ENCODE results near the gene EHMT1.

The EHMT1 gene

GRCh38 chr9:137673886-137674285 lies 55.1 kb downstream of the EHMT1 start:
- ChIA-PET CTCF (interaction anchor here (1.1 to 1.5 kb wide), 2 partner anchors 16 to 428 kb away, joined by 4 to 11 read pairs; no protein-coding TSS in a partner anchor), POLR2A (interaction anchor here (1.3 kb wide), 1 partner anchor 55 kb away, joined by 3 read pairs; the partner anchor contains the start of gene EHMT1)
- no peak for DNase-seq (ENCODE audit: extremely low spot score)
- TF ChIP-seq NFRKB (IDR thresholded peaks at IDR 0.05) (no peak), FOXA1 (IDR thresholded peaks at IDR 0.05) (no peak), FOXK2 (IDR thresholded peaks at IDR 0.05) (no peak), L3MBTL2 (conservative IDR thresholded peaks at IDR 0.05) (no peak), ELF4 (IDR thresholded peaks at IDR 0.05) (no peak), TARDBP (IDR thresholded peaks at IDR 0.05) (no peak), LEF1 (IDR thresholded peaks at IDR 0.05; ENCODE audit: borderline replicate concordance) (no peak), SUZ12 (IDR thresholded peaks at IDR 0.05) (no peak), BHLHE40 (IDR thresholded peaks at IDR 0.05; ENCODE audit: borderline replicate concordance) (no peak), ARNT (IDR thresholded peaks at IDR 0.05) (no peak), ZNF384 (IDR thresholded peaks at IDR 0.05) (no peak), HDGF (IDR thresholded peaks at IDR 0.05; ENCODE audit: borderline replicate concordance) (no peak), SP1 (IDR thresholded peaks at IDR 0.05) (no peak)
- TF ChIP-seq, protein P1, sequence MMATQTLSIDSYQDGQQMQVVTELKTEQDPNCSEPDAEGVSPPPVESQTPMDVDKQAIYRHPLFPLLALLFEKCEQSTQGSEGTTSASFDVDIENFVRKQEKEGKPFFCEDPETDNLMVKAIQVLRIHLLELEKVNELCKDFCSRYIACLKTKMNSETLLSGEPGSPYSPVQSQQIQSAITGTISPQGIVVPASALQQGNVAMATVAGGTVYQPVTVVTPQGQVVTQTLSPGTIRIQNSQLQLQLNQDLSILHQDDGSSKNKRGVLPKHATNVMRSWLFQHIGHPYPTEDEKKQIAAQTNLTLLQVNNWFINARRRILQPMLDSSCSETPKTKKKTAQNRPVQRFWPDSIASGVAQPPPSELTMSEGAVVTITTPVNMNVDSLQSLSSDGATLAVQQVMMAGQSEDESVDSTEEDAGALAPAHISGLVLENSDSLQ (IDR thresholded peaks at IDR 0.05) = no peak

GRCh38 chr9:137674307-137674975 lies 55.6 kb downstream of the EHMT1 start:
- POLR2A ChIA-PET = no interaction called here
- DNase-seq (ENCODE audit: extremely low spot score) = no peak
- CTCF ChIA-PET = interaction anchor here (0.7 to 0.8 kb wide), 2 partner anchors 21 to 280 kb away, joined by 3 to 4 read pairs; no protein-coding TSS in a partner anchor
- TF ChIP-seq BHLHE40 (IDR thresholded peaks at IDR 0.05; ENCODE audit: borderline replicate concordance) (no peak), FOXA1 (IDR thresholded peaks at IDR 0.05) (no peak)
- TF ChIP-seq, protein P1 (IDR thresholded peaks at IDR 0.05) = no peak

GRCh38 chr9:137674976-137675320 lies 56.1 kb downstream of the EHMT1 start:
- TF ChIP-seq FOXA1 (IDR thresholded peaks at IDR 0.05) (no peak), ZNF384 (IDR thresholded peaks at IDR 0.05) (no peak), HDGF (IDR thresholded peaks at IDR 0.05; ENCODE audit: borderline replicate concordance) (no peak), FOXK2 (IDR thresholded peaks at IDR 0.05) (no peak)
- ChIA-PET CTCF (interaction anchor here (0.7 to 0.8 kb wide), 2 partner anchors 20 to 280 kb away, joined by 3 to 4 read pairs; no protein-coding TSS in a partner anchor), POLR2A (no interaction called here)
- no peak for DNase-seq (ENCODE audit: extremely low spot score)

DNA sequence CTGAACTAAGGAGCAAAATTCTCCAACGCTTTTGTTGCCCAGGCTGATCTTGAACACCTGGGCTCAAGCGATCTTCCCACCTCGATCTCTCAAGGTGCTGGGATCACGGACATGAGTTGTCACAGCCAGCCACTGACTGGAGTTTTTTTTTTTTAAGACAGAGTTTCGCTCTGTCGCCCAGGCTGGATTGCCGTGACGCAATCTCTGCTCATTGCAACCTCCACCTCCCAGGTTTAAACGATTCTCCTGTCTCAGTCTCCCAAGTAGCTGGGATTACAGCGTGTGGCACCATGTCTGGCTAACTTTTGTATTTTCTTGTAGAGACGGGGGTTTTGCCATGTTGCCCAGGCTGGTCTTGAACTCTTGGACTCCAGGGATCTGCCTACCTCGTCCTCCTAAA lies 58.2 kb downstream of the EHMT1 start:
- TF ChIP-seq SUZ12 (IDR thresholded peaks at IDR 0.05) (no peak), BHLHE40 (IDR thresholded peaks at IDR 0.05; ENCODE audit: borderline replicate concordance) (no peak), L3MBTL2 (conservative IDR thresholded peaks at IDR 0.05) (no peak), FOXM1 (IDR thresholded peaks at IDR 0.05; ENCODE audit: borderline replicate concordance) (no peak), LEF1 (IDR thresholded peaks at IDR 0.05; ENCODE audit: borderline replicate concordance) (no peak), CTBP1 (IDR thresholded peaks at IDR 0.05; ENCODE audit: borderline replicate concordance) (no peak), ZNF384 (IDR thresholded peaks at IDR 0.05) (no peak), TARDBP (IDR thresholded peaks at IDR 0.05) (no peak), FOXA1 (IDR thresholded peaks at IDR 0.05) (no peak), ARNT (IDR thresholded peaks at IDR 0.05) (no peak)
- TF ChIP-seq, protein P1 (IDR thresholded peaks at IDR 0.05) = no peak
- CTCF ChIA-PET = no interaction called here
- POLR2A ChIA-PET = no interaction called here
- no peak for DNase-seq (ENCODE audit: extremely low spot score)

DNA sequence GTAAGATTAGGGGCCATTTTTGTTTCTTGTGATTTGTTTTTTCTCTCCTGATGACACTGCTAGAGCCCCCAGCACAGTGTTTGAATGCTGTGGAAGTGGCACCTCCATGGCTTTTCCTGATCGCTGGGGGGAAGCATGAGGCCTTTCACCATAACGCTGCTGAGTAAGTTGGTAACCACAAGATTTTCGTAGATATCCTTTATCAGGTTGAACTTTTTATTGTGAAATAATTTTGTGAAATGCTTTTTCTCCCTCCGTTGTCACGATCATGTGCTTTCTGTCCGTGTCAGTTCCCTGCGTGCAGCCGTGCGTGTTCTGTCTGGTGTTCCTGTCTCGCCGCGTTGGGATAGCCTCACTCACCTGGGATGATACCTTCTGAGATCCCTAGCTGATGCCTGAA lies 59.4 kb downstream of the EHMT1 start:
- ChIA-PET CTCF (no interaction called here), POLR2A (no interaction called here)
- no peak for DNase-seq (ENCODE audit: extremely low spot score)
- TF ChIP-seq ARNT (IDR thresholded peaks at IDR 0.05) (no peak), FOXK2 (IDR thresholded peaks at IDR 0.05) (no peak), BHLHE40 (IDR thresholded peaks at IDR 0.05; ENCODE audit: borderline replicate concordance) (no peak), SP1 (IDR thresholded peaks at IDR 0.05) (no peak), HDGF (IDR thresholded peaks at IDR 0.05; ENCODE audit: borderline replicate concordance) (no peak), SUZ12 (IDR thresholded peaks at IDR 0.05) (no peak), L3MBTL2 (conservative IDR thresholded peaks at IDR 0.05) (no peak), TARDBP (IDR thresholded peaks at IDR 0.05) (no peak), CTBP1 (IDR thresholded peaks at IDR 0.05; ENCODE audit: borderline replicate concordance) (no peak), FOXA1 (IDR thresholded peaks at IDR 0.05) (no peak), ZNF384 (IDR thresholded peaks at IDR 0.05) (no peak), FOXM1 (IDR thresholded peaks at IDR 0.05; ENCODE audit: borderline replicate concordance) (no peak), ELF4 (IDR thresholded peaks at IDR 0.05) (no peak), LEF1 (IDR thresholded peaks at IDR 0.05; ENCODE audit: borderline replicate concordance) (no peak), NFRKB (IDR thresholded peaks at IDR 0.05) (no peak)
- TF ChIP-seq, protein P1 (IDR thresholded peaks at IDR 0.05) = no peak

DNA sequence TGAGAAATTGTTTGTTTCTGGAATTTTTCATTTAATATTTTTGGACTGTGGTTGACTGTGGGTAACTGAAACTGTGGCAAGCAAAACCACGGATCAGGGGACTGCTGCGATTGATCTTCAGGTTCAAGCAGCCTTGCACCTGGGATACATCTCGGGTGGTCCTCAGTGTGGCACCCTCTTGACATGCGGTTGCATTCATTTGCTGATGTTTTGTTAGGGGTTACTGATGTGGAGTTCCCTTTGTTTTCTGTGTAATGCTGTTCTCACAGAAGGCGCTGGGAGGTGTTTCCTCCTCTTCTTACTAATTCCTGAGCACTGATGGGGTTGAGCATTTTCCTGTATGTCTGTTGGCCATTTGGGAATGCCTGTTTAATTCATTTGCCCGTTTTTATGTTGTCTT lies 60.4 kb downstream of the EHMT1 start:
- TF ChIP-seq ELF4 (IDR thresholded peaks at IDR 0.05) (no peak), ZNF384 (IDR thresholded peaks at IDR 0.05) (no peak), L3MBTL2 (conservative IDR thresholded peaks at IDR 0.05) (no peak), HDGF (IDR thresholded peaks at IDR 0.05; ENCODE audit: borderline replicate concordance) (no peak), FOXK2 (IDR thresholded peaks at IDR 0.05) (no peak), FOXM1 (IDR thresholded peaks at IDR 0.05; ENCODE audit: borderline replicate concordance) (no peak), LEF1 (IDR thresholded peaks at IDR 0.05; ENCODE audit: borderline replicate concordance) (no peak), SUZ12 (IDR thresholded peaks at IDR 0.05) (no peak)
- TF ChIP-seq, protein P1 (IDR thresholded peaks at IDR 0.05) = no peak
- DNase-seq (ENCODE audit: extremely low spot score) = no peak
- ChIA-PET POLR2A (no interaction called here), CTCF (no interaction called here)

Measured in HEK293T (cell line).